BE2C (cell line): ENCODE data around the gene ASCL2.

Source experiments
- DNase-seq: peaks from one replicate; pipeline ENCODE4 v3.0.0-alpha.2; 2020
- H3K27me3 ChIP-seq: fragments of 250-450 bp; sonication (Bioruptor Pico); 2 replicates; pipeline ENCODE4 v1.5.1; 2020; ENCODE audit warnings: mild to moderate bottlenecking
- H3K36me3 ChIP-seq: fragments of 250-450 bp; sonication (Bioruptor Pico); 2 replicates; pipeline ENCODE4 v1.5.1; 2020; ENCODE audit warnings: mild to moderate bottlenecking
- H3K4me1 ChIP-seq: fragments of 250-450 bp; sonication (Bioruptor Pico); 2 replicates; pipeline ENCODE4 v1.5.1; 2020
- H3K4me3 ChIP-seq: 2 replicates; pipeline ENCODE4 v1.5.1; 2011; ENCODE audit warnings: low read depth, low read length
- H3K9me3 ChIP-seq: fragments of 250-450 bp; sonication (Bioruptor Pico); 2 replicates; pipeline ENCODE4 v1.5.1; 2020
- TF ChIP-seq, protein P1 (sequence below): IDR thresholded peaks from 2 replicates; pipeline ENCODE4 v1.5.1; 2012; ENCODE audit warnings: mild to moderate bottlenecking, low read depth, low read length

ASCL2 gene

DNA sequence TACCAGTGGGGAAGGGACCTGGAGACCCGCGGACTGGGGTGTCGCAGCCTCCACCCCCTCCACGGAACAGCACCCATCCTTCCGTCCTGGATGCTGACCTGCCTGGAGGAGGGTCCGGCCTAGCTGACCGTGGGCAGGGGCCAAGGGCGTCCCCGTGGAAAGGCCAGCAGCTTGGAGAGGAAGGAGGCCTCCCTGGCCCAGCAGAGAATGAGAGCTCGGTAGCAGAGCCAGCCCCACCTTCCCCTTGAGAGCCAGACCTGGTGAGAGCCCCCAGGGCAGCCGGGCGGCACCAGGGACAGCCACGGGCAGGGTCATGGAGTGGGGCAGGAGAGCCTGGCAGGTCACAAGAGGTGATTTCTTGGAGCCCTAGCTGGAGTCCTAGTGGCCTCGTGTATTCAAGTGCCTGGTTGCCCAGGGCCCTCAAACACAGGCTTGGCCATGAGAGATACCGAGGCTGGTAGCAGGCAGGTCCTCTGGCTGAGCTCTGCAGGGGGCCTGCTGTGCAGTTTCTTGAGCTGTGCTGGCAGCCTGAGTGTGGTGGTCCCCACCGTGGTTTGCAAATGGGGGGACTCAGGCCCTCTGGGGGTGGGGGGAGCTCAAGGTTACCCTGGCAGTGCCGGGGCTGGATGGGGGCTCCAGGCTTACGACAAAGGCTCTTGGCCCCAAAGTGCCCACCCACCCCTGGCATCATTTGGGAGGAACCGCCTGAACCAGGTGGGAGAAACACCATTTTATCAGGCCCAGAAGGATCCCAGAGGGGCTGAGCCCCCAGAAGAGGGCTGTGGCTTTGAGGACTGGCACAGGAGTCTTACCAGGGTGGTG is 39.1 kb upstream of the ASCL2 start:
- no peaks in the 10 kb centered on the region for H3K27me3 ChIP-seq
- TF ChIP-seq, protein P1, sequence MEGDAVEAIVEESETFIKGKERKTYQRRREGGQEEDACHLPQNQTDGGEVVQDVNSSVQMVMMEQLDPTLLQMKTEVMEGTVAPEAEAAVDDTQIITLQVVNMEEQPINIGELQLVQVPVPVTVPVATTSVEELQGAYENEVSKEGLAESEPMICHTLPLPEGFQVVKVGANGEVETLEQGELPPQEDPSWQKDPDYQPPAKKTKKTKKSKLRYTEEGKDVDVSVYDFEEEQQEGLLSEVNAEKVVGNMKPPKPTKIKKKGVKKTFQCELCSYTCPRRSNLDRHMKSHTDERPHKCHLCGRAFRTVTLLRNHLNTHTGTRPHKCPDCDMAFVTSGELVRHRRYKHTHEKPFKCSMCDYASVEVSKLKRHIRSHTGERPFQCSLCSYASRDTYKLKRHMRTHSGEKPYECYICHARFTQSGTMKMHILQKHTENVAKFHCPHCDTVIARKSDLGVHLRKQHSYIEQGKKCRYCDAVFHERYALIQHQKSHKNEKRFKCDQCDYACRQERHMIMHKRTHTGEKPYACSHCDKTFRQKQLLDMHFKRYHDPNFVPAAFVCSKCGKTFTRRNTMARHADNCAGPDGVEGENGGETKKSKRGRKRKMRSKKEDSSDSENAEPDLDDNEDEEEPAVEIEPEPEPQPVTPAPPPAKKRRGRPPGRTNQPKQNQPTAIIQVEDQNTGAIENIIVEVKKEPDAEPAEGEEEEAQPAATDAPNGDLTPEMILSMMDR: no peak
- no peaks in the 10 kb centered on the region for H3K36me3 ChIP-seq
- H3K4me3 ChIP-seq: no peak overlapping the region
- H3K4me1 ChIP-seq: peaks cover 3% of the 10 kb centered on the region
- no peak for DNase-seq
- no peaks in the 10 kb centered on the region for H3K9me3 ChIP-seq

GRCh38 chr11:2308713-2309112 is 38.3 kb upstream of the ASCL2 start:
- Histone ChIP-seq H3K27me3 (no peaks in the 10 kb centered on the region), H3K4me1 (no peaks in the 10 kb centered on the region; the same call in 1 of the 2 replicates), H3K36me3 (no peaks in the 10 kb centered on the region), H3K4me3 (no peak overlapping the region), H3K9me3 (no peaks in the 10 kb centered on the region)
- TF ChIP-seq, protein P1: no peak
- DNase-seq: no peak

- TF ChIP-seq, protein P1: no peak
- Histone ChIP-seq H3K9me3 (no peaks in the 10 kb centered on the region), H3K27me3 (no peaks in the 10 kb centered on the region), H3K36me3 (no peaks in the 10 kb centered on the region), H3K4me1 (peaks cover 3% of the 10 kb centered on the region; the same call in 1 of the 2 replicates), H3K4me3 (no peak overlapping the region)
- DNase-seq: no peak
These were observed 37.3 kb upstream of the ASCL2 start for GRCh38 chr11:2307501-2308331.

DNA sequence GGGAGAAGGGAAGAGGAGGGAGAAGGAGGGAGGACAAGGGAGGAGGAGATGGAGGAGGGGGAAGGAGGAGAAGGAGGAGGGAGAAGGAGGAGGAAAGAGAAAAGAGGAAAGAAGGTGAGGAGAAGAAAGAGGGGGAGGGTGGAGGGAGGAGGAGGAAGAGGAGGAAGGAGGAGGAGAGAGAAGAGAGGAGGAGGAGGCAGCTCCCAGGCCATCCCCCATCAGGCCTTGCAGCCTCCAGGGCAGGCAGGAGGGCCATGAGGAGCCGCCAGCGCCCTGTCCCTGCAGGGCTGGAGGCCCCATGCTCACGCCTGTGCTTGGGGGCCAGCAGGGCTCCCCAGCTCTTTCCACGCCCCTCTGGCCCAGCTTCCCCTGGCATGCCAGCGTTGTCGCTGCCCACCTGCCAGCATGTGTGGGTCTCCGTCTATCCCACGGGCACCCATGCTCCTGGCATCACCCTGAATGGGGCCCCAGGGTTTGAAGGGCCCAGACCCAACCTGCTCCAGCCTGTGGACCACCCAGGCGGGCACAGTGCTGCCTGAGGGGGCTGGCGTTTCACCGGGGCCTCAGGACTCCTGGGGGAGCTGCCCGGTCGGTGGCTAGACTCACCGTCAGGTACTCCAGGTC is 36.6 kb upstream of the ASCL2 start:
- no peak for DNase-seq
- TF ChIP-seq, protein P1: no peak
- Histone ChIP-seq H3K4me3 (no peak overlapping the region), H3K9me3 (no peaks in the 10 kb centered on the region), H3K27me3 (no peaks in the 10 kb centered on the region), H3K4me1 (peaks cover 4% of the 10 kb centered on the region; the same call in 1 of the 2 replicates), H3K36me3 (no peaks in the 10 kb centered on the region)

DNA sequence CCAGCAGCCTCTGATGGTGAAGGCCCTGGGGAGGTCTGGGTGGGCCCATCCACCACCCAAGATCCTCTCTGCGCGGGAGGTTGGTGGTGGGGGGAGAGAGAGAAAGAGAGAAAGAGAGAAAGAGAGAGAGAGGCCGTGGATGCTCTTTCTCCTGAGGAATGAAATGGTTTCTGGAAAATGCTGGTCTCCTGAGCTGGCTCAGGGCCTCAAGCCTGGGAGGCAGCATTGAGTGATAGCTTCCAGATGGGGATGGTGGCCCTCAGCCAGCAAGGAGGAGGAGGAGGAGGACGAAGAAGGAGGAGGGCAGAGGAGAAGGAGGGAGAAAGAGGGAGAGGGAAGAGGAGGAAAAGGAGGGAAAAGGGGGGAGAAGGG is 36.0 kb upstream of the ASCL2 start:
- TF ChIP-seq, protein P1: no peak
- no peak overlapping the region for H3K4me3 ChIP-seq
- DNase-seq: no peak
- H3K36me3 ChIP-seq: no peaks in the 10 kb centered on the region
- no peaks in the 10 kb centered on the region for H3K27me3 ChIP-seq
- H3K9me3 ChIP-seq: no peaks in the 10 kb centered on the region
- H3K4me1 ChIP-seq: peaks cover 4% of the 10 kb centered on the region; the same call in 1 of the 2 replicates
